SK-N-SH treated with all-trans-retinoic acid at 6 μM for 48 hours (cell line): ENCODE data around the gene CANT1.

Experiments used
- ARNTL ChIP-seq: fragments of 450-650 bp; formaldehyde crosslinking; IDR thresholded peaks from 2 replicates; pipeline ENCODE4 v1.5.0; 2020; ENCODE audit warnings: low read depth, mild to moderate bottlenecking, moderate library complexity, borderline replicate concordance
- CREB5 ChIP-seq: fragments of 250-450 bp; sonication (Bioruptor Pico); IDR thresholded peaks from 2 replicates; pipeline ENCODE4 v1.5.1; 2020; ENCODE audit warnings: low read depth, mild to moderate bottlenecking, moderate library complexity
- CSRNP3 ChIP-seq: fragments of 250-450 bp; sonication (Bioruptor Pico); IDR thresholded peaks from 2 replicates; pipeline ENCODE4 v1.5.1; 2021; ENCODE audit warnings: mild to moderate bottlenecking, moderate library complexity
- OSR1 ChIP-seq: fragments of 250-450 bp; sonication (Bioruptor Pico); IDR thresholded peaks from 2 replicates; pipeline ENCODE4 v1.8.0; 2022; ENCODE audit warnings: moderate library complexity, mild to moderate bottlenecking, inconsistent platforms
- PATZ1 ChIP-seq: fragments of 250-450 bp; sonication (Bioruptor Pico); IDR thresholded peaks from 2 replicates; pipeline ENCODE4 v1.8.0; 2020; ENCODE audit warnings: mild to moderate bottlenecking, moderate library complexity, borderline replicate concordance
- RARB ChIP-seq: fragments of 250-450 bp; sonication (Bioruptor Pico); IDR thresholded peaks from 2 replicates; pipeline ENCODE4 v1.8.0; 2021; ENCODE audit warnings: mild to moderate bottlenecking, moderate library complexity
- TOX ChIP-seq: fragments of 250-450 bp; sonication (Bioruptor Pico); IDR thresholded peaks from 2 replicates; pipeline ENCODE4 v1.8.0; 2021; ENCODE audit warnings: mild to moderate bottlenecking, moderate library complexity, borderline replicate concordance
- TSHZ2 ChIP-seq: fragments of 250-450 bp; sonication (Bioruptor Pico); IDR thresholded peaks from 2 replicates; pipeline ENCODE4 v1.5.0; 2020; ENCODE audit warnings: mild to moderate bottlenecking, moderate library complexity
- ZC3H10 ChIP-seq: fragments of 250-450 bp; sonication (Bioruptor Pico); IDR thresholded peaks from 2 replicates; pipeline ENCODE4 v1.5.1; 2021; ENCODE audit warnings: mild to moderate bottlenecking, moderate library complexity
- ZFP30 ChIP-seq: fragments of 450-650 bp; formaldehyde crosslinking; IDR thresholded peaks from 2 replicates; pipeline ENCODE4 v1.5.0; 2022; ENCODE audit warnings: mild to moderate bottlenecking, moderate library complexity
- ZNF565 ChIP-seq: fragments of 450-650 bp; formaldehyde crosslinking; conservative IDR thresholded peaks from 2 replicates; pipeline ENCODE4 v1.5.0; 2020; ENCODE audit warnings: low read depth, mild to moderate bottlenecking, moderate library complexity
- ZNF70 ChIP-seq: fragments of 450-650 bp; formaldehyde crosslinking; IDR thresholded peaks from 2 replicates; pipeline ENCODE4 v1.5.0; 2020; ENCODE audit warnings: mild to moderate bottlenecking, moderate library complexity
- ZNF8 ChIP-seq: fragments of 450-650 bp; formaldehyde crosslinking; IDR thresholded peaks from 2 replicates; pipeline ENCODE4 v1.5.0; 2020; ENCODE audit warnings: mild to moderate bottlenecking, moderate library complexity

GRCh38 chr17:79007504-79008381 is 1.8 kb downstream of the CANT1 start:
- TF ChIP-seq RARB (no peak), ZFP30 (CRISPR knock-in tag) (no peak), TOX (CRISPR knock-in tag) (no peak), TSHZ2 (no peak), ZNF70 (CRISPR knock-in tag) (no peak), ZC3H10 (CRISPR knock-in tag) (no peak), OSR1 (no peak), ZNF8 (CRISPR knock-in tag) (no peak), ARNTL (CRISPR knock-in tag) (no peak), CSRNP3 (no peak), PATZ1 (CRISPR knock-in tag) (no peak), CREB5 (CRISPR knock-in tag) (no peak), ZNF565 (CRISPR knock-in tag) (no peak)
